Measurements from ENCODE around the gene CEP85L. TPM values are rescaled to one million over a fixed set of nuclear protein-coding genes. Genes with fewer than 3 reads are reported as not detected.

Gene CEP85L
- total and polyA plus RNA-seq, 2 of the 4 experiments (the other 2 are of a cell fraction) = 2.3 to 25.6 TPM

- Histone ChIP-seq H2BK20ac (ENCODE audit: low read depth, low read length) (no peak overlapping the region), H3K27ac (ENCODE audit: insufficient read depth, low read length) (no peak overlapping the region), H3K9ac (ENCODE audit: low read depth, low read length) (no peak overlapping the region), H3K18ac (ENCODE audit: low read depth, low read length) (no peak overlapping the region), H3K36me3 (ENCODE audit: control insufficient read depth, insufficient read depth, low read length) (peaks cover 5% of the 10 kb centered on the region; the same call in 1 of the 2 replicates), H4K8ac (ENCODE audit: low read depth in 2 of 2, low read length in 2 of 2) (no peak overlapping the region), H3K79me1 (ENCODE audit: low read depth in 1 of 2, low read length in 2 of 2) (peaks cover 18% of the 10 kb centered on the region in 2 experiments), H3K9me1 (ENCODE audit: insufficient read depth, low read length) (no peaks in the 10 kb centered on the region; the same call in 1 of the 2 replicates), H3K4me2 (ENCODE audit: low read depth, low read length) (no peak overlapping the region), H3K4me3 (ENCODE audit: insufficient read depth, low read depth, low read length) (no peak overlapping the region), H4K91ac (ENCODE audit: insufficient read depth, low read depth, low read length) (no peak overlapping the region), H2BK120ac (ENCODE audit: low read depth, low read length) (no peak overlapping the region), H3K4me1 (ENCODE audit: control insufficient read depth, insufficient read depth, low read length) (peaks cover 2% of the 10 kb centered on the region; the same call in 1 of the 2 replicates), H3K56ac (ENCODE audit: extremely low read depth, insufficient read depth, low read length) (no peak overlapping the region), H2AK9ac (replicated peaks; ENCODE audit: low read depth, low read length, poor library complexity) (no peak overlapping the region), H2AFZ (replicated peaks; ENCODE audit: low read length, poor library complexity) (no peak overlapping the region), H2BK5ac (ENCODE audit: low read depth, low read length, poor library complexity, severe bottlenecking) (no peak overlapping the region), H3K4ac (ENCODE audit: low read depth, low read length) (no peak overlapping the region), H4K5ac (ENCODE audit: low read depth, low read length) (no peak overlapping the region), H2BK15ac (ENCODE audit: low read depth, low read length) (no peak overlapping the region), H2AK5ac (ENCODE audit: low read depth, low read length) (no peak overlapping the region), H3K27me3 (ENCODE audit: control insufficient read depth, insufficient read depth, low read length) (no peaks in the 10 kb centered on the region), H3K14ac (replicated peaks; ENCODE audit: low read depth, low read length) (no peak overlapping the region), H3K9me3 (ENCODE audit: control insufficient read depth, insufficient read depth, low read length) (no peaks in the 10 kb centered on the region; the same call in 1 of the 2 replicates), H3K23ac (ENCODE audit: low read depth, low read length) (no peak overlapping the region), H4K20me1 (ENCODE audit: insufficient read depth, low read length) (no peaks in the 10 kb centered on the region; the same call in 1 of the 2 replicates)
- ATAC-seq (ENCODE audit: low read depth) = no peak
- WGBS, 2 experiments (ENCODE audit: extremely low coverage in 2 of 2, insufficient read length in 1 of 2) = 100% methylated on average over 1 of the region's 4 CpGs; no CpG with 5 or more reads in 1 of the 2 experiments
- no TSS peak for BruUV-seq (replicated peaks)
- dilution Hi-C loops (cut with HindIII; ENCODE audit: low sequenced_read_pairs, unreplicated experiment) (no loop called here), in situ Hi-C loops (cut with MboI; ENCODE audit: low sequenced_read_pairs) (no loop called here), intact Hi-C loops (cut with micrococcal nuclease) (no loop called here)
- ChIA-PET POLR2A (ENCODE audit: unreplicated experiment) (no interaction called here), CTCF (no interaction called here)
- no peak for DNase-seq
- no peak for TF ChIP-seq MAFK (IDR thresholded peaks at IDR 0.05; ENCODE audit: low read depth, low read length)
- TF ChIP-seq ELK1 (IDR thresholded peaks at IDR 0.05; ENCODE audit: borderline replicate concordance, low read depth, low read length) = no peak
- TF ChIP-seq RCOR1 (IDR thresholded peaks at IDR 0.05; ENCODE audit: insufficient replicate concordance, low read length) = no peak
- TF ChIP-seq SMC3 (IDR thresholded peaks at IDR 0.05; ENCODE audit: low read depth, low read length) = no peak
- TF ChIP-seq RAD21 (IDR thresholded peaks at IDR 0.05; ENCODE audit: low read length) = no peak
- no peak for TF ChIP-seq CHD1 (IDR thresholded peaks at IDR 0.05; ENCODE audit: low read depth, low read length)
- no peak for TF ChIP-seq MAZ (IDR thresholded peaks at IDR 0.05; ENCODE audit: borderline replicate concordance, low read depth, low read length)
- no peak for TF ChIP-seq MXI1 (IDR thresholded peaks at IDR 0.05; ENCODE audit: borderline replicate concordance, low read depth, low read length)
- no peak for TF ChIP-seq CTCF (conservative IDR thresholded peaks at IDR 0.05; ENCODE audit: low read depth, low read length)
- no peak for TF ChIP-seq CEBPB (IDR thresholded peaks at IDR 0.05; ENCODE audit: low read depth, low read length)
- no peak for TF ChIP-seq NFE2L2 (IDR thresholded peaks at IDR 0.05; ENCODE audit: low read depth, low read length)
- TF ChIP-seq BHLHE40 (IDR thresholded peaks at IDR 0.05; ENCODE audit: low read depth, low read length) = no peak
- TF ChIP-seq RFX5 (IDR thresholded peaks at IDR 0.05; ENCODE audit: low read depth, low read length) = no peak
- no peak for TF ChIP-seq FOS (IDR thresholded peaks at IDR 0.05; ENCODE audit: low read depth, low read length)
These were observed 125.2 kb downstream of the CEP85L start for GRCh38 chr6:118525913-118526780.
